NT2/D1 (cell line): ENCODE results near the gene OR5B2.
"Not testable (repeated sequence)": the region's sequence is repeated elsewhere in the genome, so short reads cannot be mapped to it uniquely, and the experiment has no call there.

Experiments used
- DNase-seq: peaks from one replicate; pipeline ENCODE4 v3.0.0-alpha.2; 2011; ENCODE audit warnings: low read depth, low spot score
- H3K27me3 ChIP-seq: 2 replicates; pipeline ENCODE4 v1.6.0; 2011; ENCODE audit warnings: mild to moderate bottlenecking; ENCODE audit not compliant: insufficient read length, insufficient read depth
- H3K36me3 ChIP-seq: 2 replicates; pipeline ENCODE4 v1.6.1; 2011; ENCODE audit warnings: mild to moderate bottlenecking, low read length, mixed read lengths; ENCODE audit not compliant: insufficient read depth, insufficient read length
- H3K4me1 ChIP-seq: 2 replicates; pipeline ENCODE4 v1.5.1; 2011; ENCODE audit not compliant: insufficient read depth, insufficient read length
- H3K4me3 ChIP-seq: 2 replicates; pipeline ENCODE4 v1.5.1; 2011; ENCODE audit warnings: low read depth; ENCODE audit not compliant: insufficient read length
- H3K9ac ChIP-seq: 2 replicates; pipeline ENCODE4 v1.6.0; 2011; ENCODE audit warnings: low read depth; ENCODE audit not compliant: insufficient read length
- H3K9me3 ChIP-seq: 2 replicates; pipeline ENCODE4 v1.5.1; 2011; ENCODE audit warnings: mild to moderate bottlenecking, low read length; ENCODE audit not compliant: insufficient read depth
- SUZ12 ChIP-seq: IDR thresholded peaks from 2 replicates; pipeline ENCODE4 v1.6.1; 2011; ENCODE audit not compliant: insufficient read length, insufficient read depth; ENCODE audit errors: extremely low read depth
- YY1 ChIP-seq: IDR thresholded peaks from 2 replicates; pipeline ENCODE4 v1.6.1; 2011; ENCODE audit not compliant: insufficient read length, insufficient read depth
- ZNF274 ChIP-seq: IDR thresholded peaks from 2 replicates; pipeline ENCODE4 v1.6.1; 2011; ENCODE audit warnings: mild to moderate bottlenecking, low read depth, low read length

The OR5B2 gene

GRCh38 chr11:58442136-58442535 lies 14.2 kb upstream of the OR5B2 start, which contains the start of gene OR5B12:
Gene OR5B12 (minus strand): TSS chr11:58442236. CDS start chr11:58440151, 2,085 bp downstream.
- no peaks in the 10 kb centered on the region for H3K27me3 ChIP-seq

DNA sequence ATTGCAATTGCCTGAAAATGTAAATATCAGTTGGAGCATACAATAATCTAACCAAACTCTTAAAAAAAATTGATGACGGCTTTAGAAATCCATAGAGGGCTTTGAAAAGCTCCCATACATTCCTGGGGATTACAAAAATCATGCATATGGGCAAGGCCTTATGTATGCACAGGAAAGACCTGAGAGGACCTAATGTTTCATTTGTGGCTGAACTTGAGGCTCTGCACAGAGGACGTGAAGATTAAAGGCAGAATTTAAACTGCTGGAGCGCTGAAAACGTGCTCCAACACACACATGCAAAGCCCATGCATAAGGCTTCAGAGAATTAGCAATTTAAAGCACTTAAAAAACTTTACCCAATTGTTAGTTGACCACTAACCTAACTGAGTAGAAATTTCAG lies 10.6 kb upstream of the OR5B2 start:
- no peak for DNase-seq
- TF ChIP-seq ZNF274 = no peak
- TF ChIP-seq YY1 = no peak

More at GRCh38 chr11:58442136-58442535, 14.2 kb upstream of the OR5B2 start, which contains the start of gene OR5B12:
- no peaks in the 10 kb centered on the region for H3K36me3 ChIP-seq
- H3K4me1 ChIP-seq = no peaks in the 10 kb centered on the region
- no peak within 1 kb of the TSS for H3K9ac ChIP-seq
- H3K9me3 ChIP-seq = peaks cover 16% of the 10 kb centered on the region
- DNase-seq = no peak
- H3K4me3 ChIP-seq = no peak within 1 kb of the TSS
- TF ChIP-seq SUZ12 (no peak), ZNF274 (no peak), YY1 (no peak)

DNA sequence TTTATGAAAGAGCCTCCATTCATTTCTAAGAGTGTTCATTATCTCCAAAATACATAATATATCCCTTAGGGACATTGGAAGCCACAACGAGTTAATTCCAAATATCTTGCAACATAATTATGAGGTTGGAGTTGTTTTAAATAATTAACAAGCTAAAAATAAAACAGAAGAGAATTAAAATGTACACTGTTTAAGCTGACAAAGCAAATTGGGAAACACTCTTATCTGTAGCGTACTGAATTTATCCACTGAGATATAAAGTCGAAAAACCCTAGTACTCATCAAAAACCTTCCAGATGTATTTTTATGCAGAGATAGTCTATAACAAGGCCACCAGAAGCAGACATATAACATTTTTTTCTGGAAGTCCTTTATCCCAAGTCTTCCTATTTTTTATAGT lies 6.3 kb upstream of the OR5B2 start:
- no peaks in the 10 kb centered on the region for H3K36me3 ChIP-seq
- no peak for DNase-seq
- no peak overlapping the region for H3K4me3 ChIP-seq
- no peak overlapping the region for H3K9ac ChIP-seq
- H3K4me1 ChIP-seq = no peaks in the 10 kb centered on the region
- H3K27me3 ChIP-seq = no peaks in the 10 kb centered on the region
- TF ChIP-seq SUZ12 = no peak
- no peak for TF ChIP-seq YY1
- no peak for TF ChIP-seq ZNF274
- peaks cover 3% of the 10 kb centered on the region; the same call in 1 of the 2 replicates for H3K9me3 ChIP-seq

More for the DNA sequence above, 10.6 kb upstream of the OR5B2 start:
- Histone ChIP-seq H3K4me3 (no peak overlapping the region), H3K9me3 (peaks cover 3% of the 10 kb centered on the region; the same call in 1 of the 2 replicates), H3K27me3 (no peaks in the 10 kb centered on the region), H3K36me3 (no peaks in the 10 kb centered on the region), H3K9ac (no peak overlapping the region), H3K4me1 (no peaks in the 10 kb centered on the region)

DNA sequence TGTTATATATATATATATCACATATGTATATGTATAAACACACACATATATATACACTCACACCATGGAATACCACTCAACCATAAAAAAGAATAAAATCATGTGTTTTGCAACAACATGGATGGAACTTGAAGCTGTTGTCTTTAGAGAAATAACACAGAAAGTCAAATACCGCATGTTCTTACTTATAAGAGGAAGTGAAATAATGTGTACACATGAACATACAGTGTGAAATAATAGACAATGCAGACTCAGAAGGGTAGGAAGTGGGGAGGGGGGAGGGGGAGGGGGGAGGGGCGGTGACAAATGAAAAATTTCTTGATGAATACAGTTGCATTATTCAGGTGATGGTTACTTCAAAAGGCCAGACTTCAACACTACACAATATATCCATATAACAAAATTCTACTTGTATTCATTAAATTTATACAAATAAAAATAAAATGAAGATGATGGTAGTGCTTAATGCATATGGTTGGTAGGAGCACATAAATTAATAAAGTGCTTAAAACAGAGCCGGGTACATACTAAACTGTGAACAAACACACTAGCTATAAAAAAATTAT lies 5.8 kb upstream of the OR5B2 start:
- Histone ChIP-seq H3K4me1 (no peaks in the 10 kb centered on the region), H3K9ac (no peak overlapping the region), H3K36me3 (no peaks in the 10 kb centered on the region), H3K4me3 (no peak overlapping the region), H3K9me3 (peaks cover 3% of the 10 kb centered on the region; the same call in 1 of the 2 replicates), H3K27me3 (no peaks in the 10 kb centered on the region)
- DNase-seq = no peak
- TF ChIP-seq SUZ12 (no peak), ZNF274 (no peak), YY1 (no peak)

- Histone ChIP-seq H3K27me3 (no peaks in the 10 kb centered on the region), H3K4me3 (no peak overlapping the region), H3K36me3 (no peaks in the 10 kb centered on the region), H3K9me3 (no peaks in the 10 kb centered on the region), H3K4me1 (no peaks in the 10 kb centered on the region), H3K9ac (no peak overlapping the region)
- TF ChIP-seq ZNF274 (no peak), YY1 (no peak), SUZ12 (no peak)
- DNase-seq = no peak
These were observed 1.4 kb upstream of the OR5B2 start for GRCh38 chr11:58429273-58429672.

- Histone ChIP-seq H3K4me3 (no peak within 1 kb of the TSS), H3K36me3 (no peaks in the 10 kb centered on the region), H3K27me3 (no peaks in the 10 kb centered on the region), H3K9ac (no peak within 1 kb of the TSS), H3K9me3 (no peaks in the 10 kb centered on the region), H3K4me1 (no peaks in the 10 kb centered on the region)
- TF ChIP-seq ZNF274 = no peak
- no peak for DNase-seq
These were observed 21.1 kb downstream of the OR5B2 start, which contains the start of gene OR5B3 for GRCh38 chr11:58406774-58407173. Gene OR5B3 (minus strand): TSS chr11:58406874. CDS start chr11:58403409, 3,465 bp downstream.

DNA sequence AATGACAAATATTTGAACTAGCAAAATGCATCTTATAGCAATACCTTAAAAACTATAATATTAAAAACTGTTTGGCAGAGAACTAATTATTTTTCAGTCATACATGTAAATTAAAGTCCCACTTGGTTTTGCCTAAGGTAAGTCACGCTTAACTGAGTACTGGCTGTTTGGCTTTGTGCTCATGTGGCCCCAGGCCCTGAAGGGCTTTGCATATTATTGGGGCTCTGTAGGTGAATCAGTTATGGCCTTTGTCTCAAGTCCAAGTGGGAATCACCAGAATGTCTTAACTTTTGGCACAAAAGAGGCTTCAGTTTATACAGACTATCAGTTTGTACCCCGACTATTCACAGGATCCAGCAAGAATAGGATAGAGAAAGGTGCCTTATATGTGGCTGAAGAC lies 28.3 kb downstream of the OR5B2 start:
- peaks cover 10% of the 10 kb centered on the region; the same call in 1 of the 2 replicates for H3K9me3 ChIP-seq
- not testable (repeated sequence) for H3K36me3 ChIP-seq, H3K4me3 ChIP-seq, H3K4me1 ChIP-seq, H3K9ac ChIP-seq, DNase-seq, H3K27me3 ChIP-seq

DNA sequence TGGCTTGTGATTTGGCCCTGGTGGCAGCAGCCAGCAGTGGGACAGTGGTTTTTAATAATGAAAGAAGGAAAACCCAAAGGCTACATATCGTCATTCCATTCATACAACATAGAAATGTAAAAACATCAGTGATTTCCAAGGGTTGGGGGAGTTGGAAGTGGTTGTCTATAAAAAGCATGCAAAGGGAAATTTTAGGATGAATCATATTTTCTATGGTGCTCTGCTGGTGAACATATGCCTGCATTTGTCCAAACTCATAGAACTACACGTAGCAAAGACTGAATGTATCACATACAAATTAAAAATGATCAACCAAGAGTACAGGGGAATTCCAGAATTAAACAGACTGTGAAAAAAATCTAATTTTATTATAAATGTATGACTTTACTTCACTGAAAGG lies 32.3 kb downstream of the OR5B2 start:
- DNase-seq = no peak
- Histone ChIP-seq H3K4me1 (no peaks in the 10 kb centered on the region), H3K4me3 (no peak overlapping the region), H3K27me3 (no peaks in the 10 kb centered on the region), H3K9ac (no peak overlapping the region), H3K36me3 (no peaks in the 10 kb centered on the region), H3K9me3 (peaks cover 18% of the 10 kb centered on the region; the same call in 1 of the 2 replicates)
- no peak for TF ChIP-seq SUZ12
- TF ChIP-seq ZNF274 = no peak
- TF ChIP-seq YY1 = no peak
